ENCODE data around the gene WWC1. TPM values are rescaled to one million over a fixed set of nuclear protein-coding genes. Genes with fewer than 3 reads are reported as not detected.

The WWC1 gene
- total RNA-seq, 1 experiment from 2014 or later, result 52.6 TPM

DNA sequence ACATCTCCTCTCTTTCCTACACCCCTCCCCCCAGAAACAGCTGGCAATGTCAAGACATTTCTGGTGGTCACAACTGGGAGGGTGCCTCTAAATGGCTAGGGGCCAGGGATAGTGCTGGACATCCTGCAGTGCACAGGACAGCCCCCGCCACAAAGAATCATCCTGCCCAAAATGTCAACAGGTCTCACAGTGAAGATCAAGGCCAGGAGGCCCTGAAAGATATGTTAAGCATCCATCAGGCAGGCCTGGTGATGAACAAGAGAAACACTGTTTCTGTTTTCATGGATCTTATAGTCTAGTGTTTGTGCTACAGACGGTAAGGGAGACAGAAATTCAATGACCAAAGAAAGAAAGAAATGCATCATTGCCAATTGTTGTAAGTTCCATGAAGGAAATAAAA lies 45.9 kb downstream of the WWC1 start:
- no peak overlapping the region for H2AFZ ChIP-seq (ENCODE audit: low read depth, low read length, poor library complexity, severe bottlenecking)
- peaks cover 12 to 38% of the 10 kb centered on the region in 2 experiments for H3K4me1 ChIP-seq (ENCODE audit: control insufficient read depth in 1 of 2, insufficient read depth in 2 of 2, low read length in 2 of 2)
- no peak overlapping the region for H3K4me3 ChIP-seq (replicated peaks in 1 of 2; ENCODE audit: low read depth in 1 of 2, low read length in 2 of 2)
- DNase-seq (ENCODE audit: low read depth, low spot score) (no peak), ATAC-seq (no peak)
- ChIA-PET RAD21 (ENCODE audit: low non-redundant PET in 1 of 2, low total read pairs in 2 of 2, uncharacterized antibody in 2 of 2, unreplicated experiment in 2 of 2) (interaction anchor here in 1 of 2 experiments (0.5 kb wide), 1 partner anchor 36 kb away, joined by 3 read pairs; no protein-coding TSS in a partner anchor), CTCF (no interaction called here), POLR2A (no interaction called here)
- peaks cover 13% of the 10 kb centered on the region; the same call in 1 of the 2 replicates for H4K20me1 ChIP-seq (ENCODE audit: insufficient read depth)
- H3K27me3 ChIP-seq (ENCODE audit: insufficient read depth, low read length), result no peaks in the 10 kb centered on the region
- H3K9ac ChIP-seq (ENCODE audit: low read length), result no peak overlapping the region
- no peaks in the 10 kb centered on the region for H3K36me3 ChIP-seq (ENCODE audit: control insufficient read depth in 1 of 2, insufficient read depth in 2 of 2, low read length in 2 of 2)
- no peak overlapping the region for H3K4me2 ChIP-seq (ENCODE audit: low read length)
- no peaks in the 10 kb centered on the region for H3K9me3 ChIP-seq (ENCODE audit: control insufficient read depth in 1 of 2, insufficient read depth in 1 of 2, low read depth in 1 of 2, low read length in 2 of 2)
- H3K27ac ChIP-seq (ENCODE audit: low read depth, low read length), result no peak overlapping the region
- peaks cover 89% of the 10 kb centered on the region for H3K79me2 ChIP-seq (ENCODE audit: insufficient read depth, low read length)
- intact Hi-C loops (cut with micrococcal nuclease), result no loop called here
- no peaks in the 10 kb centered on the region for H3K9me2 ChIP-seq (ENCODE audit: insufficient read depth)
- TF ChIP-seq SRF (IDR thresholded peaks at IDR 0.05; ENCODE audit: low read depth), result no peak
- no peak for TF ChIP-seq EGR1 (IDR thresholded peaks at IDR 0.05; ENCODE audit: low read depth)
- TF ChIP-seq, protein P1, sequence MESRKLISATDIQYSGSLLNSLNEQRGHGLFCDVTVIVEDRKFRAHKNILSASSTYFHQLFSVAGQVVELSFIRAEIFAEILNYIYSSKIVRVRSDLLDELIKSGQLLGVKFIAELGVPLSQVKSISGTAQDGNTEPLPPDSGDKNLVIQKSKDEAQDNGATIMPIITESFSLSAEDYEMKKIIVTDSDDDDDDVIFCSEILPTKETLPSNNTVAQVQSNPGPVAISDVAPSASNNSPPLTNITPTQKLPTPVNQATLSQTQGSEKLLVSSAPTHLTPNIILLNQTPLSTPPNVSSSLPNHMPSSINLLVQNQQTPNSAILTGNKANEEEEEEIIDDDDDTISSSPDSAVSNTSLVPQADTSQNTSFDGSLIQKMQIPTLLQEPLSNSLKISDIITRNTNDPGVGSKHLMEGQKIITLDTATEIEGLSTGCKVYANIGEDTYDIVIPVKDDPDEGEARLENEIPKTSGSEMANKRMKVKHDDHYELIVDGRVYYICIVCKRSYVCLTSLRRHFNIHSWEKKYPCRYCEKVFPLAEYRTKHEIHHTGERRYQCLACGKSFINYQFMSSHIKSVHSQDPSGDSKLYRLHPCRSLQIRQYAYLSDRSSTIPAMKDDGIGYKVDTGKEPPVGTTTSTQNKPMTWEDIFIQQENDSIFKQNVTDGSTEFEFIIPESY (IDR thresholded peaks at IDR 0.05; ENCODE audit: extremely low read depth, insufficient replicate concordance, low read length), result no peak
- no TSS peak for BruUV-seq (replicated peaks)

DNA sequence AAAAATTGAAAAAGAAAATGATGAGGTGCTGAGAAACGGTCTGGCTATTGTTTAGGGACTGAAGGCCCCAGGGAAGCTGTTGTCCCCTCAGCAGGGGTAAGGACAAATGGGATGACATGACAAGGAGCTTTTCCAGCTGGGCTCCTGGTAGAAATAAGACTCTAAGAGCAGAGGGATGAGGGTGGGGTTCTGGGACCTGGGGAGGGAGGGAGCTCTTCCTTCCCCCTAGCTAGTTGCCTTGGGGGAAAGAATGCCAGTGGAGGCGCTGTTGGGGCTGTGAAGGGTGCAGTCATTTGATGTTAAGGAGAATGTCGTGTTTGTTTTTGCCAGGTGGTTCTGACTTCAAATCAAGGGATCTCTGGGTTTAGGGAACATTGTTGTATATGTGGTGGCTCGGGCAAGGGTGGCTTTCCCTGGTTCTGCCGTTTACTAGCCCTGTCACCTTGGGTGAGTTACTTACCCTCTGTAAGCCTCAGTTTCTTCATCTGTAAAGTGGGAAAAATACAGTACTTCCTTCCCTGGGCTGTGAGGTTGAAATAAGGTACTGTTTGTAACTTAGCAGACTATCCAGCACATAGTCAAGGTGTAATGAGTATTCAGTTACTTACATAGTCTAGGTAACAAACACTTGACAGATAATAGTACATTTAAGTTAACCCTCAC lies 47.8 kb downstream of the WWC1 start:
- Histone ChIP-seq H3K4me2 (ENCODE audit: low read length) (no peak overlapping the region), H3K9me2 (ENCODE audit: insufficient read depth) (no peaks in the 10 kb centered on the region), H3K9ac (ENCODE audit: low read length) (no peak overlapping the region), H3K9me3 (ENCODE audit: control insufficient read depth in 1 of 2, insufficient read depth in 1 of 2, low read depth in 1 of 2, low read length in 2 of 2) (no peaks in the 10 kb centered on the region), H3K27ac (ENCODE audit: low read depth, low read length) (no peak overlapping the region), H3K4me3 (replicated peaks in 1 of 2; ENCODE audit: low read depth in 1 of 2, low read length in 2 of 2) (no peak overlapping the region), H3K27me3 (ENCODE audit: insufficient read depth, low read length) (no peaks in the 10 kb centered on the region), H2AFZ (ENCODE audit: low read depth, low read length, poor library complexity, severe bottlenecking) (no peak overlapping the region), H4K20me1 (ENCODE audit: insufficient read depth) (peaks cover 13% of the 10 kb centered on the region; the same call in 1 of the 2 replicates), H3K4me1 (ENCODE audit: control insufficient read depth in 1 of 2, insufficient read depth in 2 of 2, low read length in 2 of 2) (peaks cover 18 to 41% of the 10 kb centered on the region in 2 experiments), H3K36me3 (ENCODE audit: control insufficient read depth in 1 of 2, insufficient read depth in 2 of 2, low read length in 2 of 2) (no peaks in the 10 kb centered on the region), H3K79me2 (ENCODE audit: insufficient read depth, low read length) (peaks cover 87% of the 10 kb centered on the region)
- ChIA-PET CTCF (no interaction called here), POLR2A (no interaction called here), RAD21 (ENCODE audit: low non-redundant PET in 1 of 2, low total read pairs in 2 of 2, uncharacterized antibody in 2 of 2, unreplicated experiment in 2 of 2) (no interaction called here)
- no TSS peak for BruUV-seq (replicated peaks)
- no peak for DNase-seq (ENCODE audit: low read depth, low spot score)
- intact Hi-C loops (cut with micrococcal nuclease), result no loop called here
- peak; percentile 53 for ATAC-seq
- TF ChIP-seq EZH2 (IDR thresholded peaks at IDR 0.05) (no peak), ZFX (IDR thresholded peaks at IDR 0.05) (no peak), JUND (IDR thresholded peaks at IDR 0.05) (no peak), CEBPB (IDR thresholded peaks at IDR 0.05; ENCODE audit: low read depth) (no peak)
- TF ChIP-seq, protein P2, sequence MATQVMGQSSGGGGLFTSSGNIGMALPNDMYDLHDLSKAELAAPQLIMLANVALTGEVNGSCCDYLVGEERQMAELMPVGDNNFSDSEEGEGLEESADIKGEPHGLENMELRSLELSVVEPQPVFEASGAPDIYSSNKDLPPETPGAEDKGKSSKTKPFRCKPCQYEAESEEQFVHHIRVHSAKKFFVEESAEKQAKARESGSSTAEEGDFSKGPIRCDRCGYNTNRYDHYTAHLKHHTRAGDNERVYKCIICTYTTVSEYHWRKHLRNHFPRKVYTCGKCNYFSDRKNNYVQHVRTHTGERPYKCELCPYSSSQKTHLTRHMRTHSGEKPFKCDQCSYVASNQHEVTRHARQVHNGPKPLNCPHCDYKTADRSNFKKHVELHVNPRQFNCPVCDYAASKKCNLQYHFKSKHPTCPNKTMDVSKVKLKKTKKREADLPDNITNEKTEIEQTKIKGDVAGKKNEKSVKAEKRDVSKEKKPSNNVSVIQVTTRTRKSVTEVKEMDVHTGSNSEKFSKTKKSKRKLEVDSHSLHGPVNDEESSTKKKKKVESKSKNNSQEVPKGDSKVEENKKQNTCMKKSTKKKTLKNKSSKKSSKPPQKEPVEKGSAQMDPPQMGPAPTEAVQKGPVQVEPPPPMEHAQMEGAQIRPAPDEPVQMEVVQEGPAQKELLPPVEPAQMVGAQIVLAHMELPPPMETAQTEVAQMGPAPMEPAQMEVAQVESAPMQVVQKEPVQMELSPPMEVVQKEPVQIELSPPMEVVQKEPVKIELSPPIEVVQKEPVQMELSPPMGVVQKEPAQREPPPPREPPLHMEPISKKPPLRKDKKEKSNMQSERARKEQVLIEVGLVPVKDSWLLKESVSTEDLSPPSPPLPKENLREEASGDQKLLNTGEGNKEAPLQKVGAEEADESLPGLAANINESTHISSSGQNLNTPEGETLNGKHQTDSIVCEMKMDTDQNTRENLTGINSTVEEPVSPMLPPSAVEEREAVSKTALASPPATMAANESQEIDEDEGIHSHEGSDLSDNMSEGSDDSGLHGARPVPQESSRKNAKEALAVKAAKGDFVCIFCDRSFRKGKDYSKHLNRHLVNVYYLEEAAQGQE (IDR thresholded peaks at IDR 0.05; ENCODE audit: low read depth), result no peak
- TF ChIP-seq, protein P3, sequence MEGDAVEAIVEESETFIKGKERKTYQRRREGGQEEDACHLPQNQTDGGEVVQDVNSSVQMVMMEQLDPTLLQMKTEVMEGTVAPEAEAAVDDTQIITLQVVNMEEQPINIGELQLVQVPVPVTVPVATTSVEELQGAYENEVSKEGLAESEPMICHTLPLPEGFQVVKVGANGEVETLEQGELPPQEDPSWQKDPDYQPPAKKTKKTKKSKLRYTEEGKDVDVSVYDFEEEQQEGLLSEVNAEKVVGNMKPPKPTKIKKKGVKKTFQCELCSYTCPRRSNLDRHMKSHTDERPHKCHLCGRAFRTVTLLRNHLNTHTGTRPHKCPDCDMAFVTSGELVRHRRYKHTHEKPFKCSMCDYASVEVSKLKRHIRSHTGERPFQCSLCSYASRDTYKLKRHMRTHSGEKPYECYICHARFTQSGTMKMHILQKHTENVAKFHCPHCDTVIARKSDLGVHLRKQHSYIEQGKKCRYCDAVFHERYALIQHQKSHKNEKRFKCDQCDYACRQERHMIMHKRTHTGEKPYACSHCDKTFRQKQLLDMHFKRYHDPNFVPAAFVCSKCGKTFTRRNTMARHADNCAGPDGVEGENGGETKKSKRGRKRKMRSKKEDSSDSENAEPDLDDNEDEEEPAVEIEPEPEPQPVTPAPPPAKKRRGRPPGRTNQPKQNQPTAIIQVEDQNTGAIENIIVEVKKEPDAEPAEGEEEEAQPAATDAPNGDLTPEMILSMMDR (IDR thresholded peaks at IDR 0.05 in 2 of 3, conservative IDR thresholded peaks at IDR 0.05 in 1 of 3; ENCODE audit: borderline replicate concordance in 1 of 3, insufficient read depth in 1 of 3, low read depth in 2 of 3, low read length in 2 of 3), result peak; percentile 3 to 39 (median 22); a peak in 3 of 6 replicates
